ENCODE results near the gene ZNF621. TPM values are rescaled to one million over a fixed set of nuclear protein-coding genes. Genes with fewer than 3 reads are reported as not detected.
A peak's percentile ranks its signal among the peaks of the same experiment; 100 is the strongest.

ZNF621 gene
- total RNA-seq, 4 donors from 2014 or later: 5.7 to 8.4 (median 7.4) TPM

DNA sequence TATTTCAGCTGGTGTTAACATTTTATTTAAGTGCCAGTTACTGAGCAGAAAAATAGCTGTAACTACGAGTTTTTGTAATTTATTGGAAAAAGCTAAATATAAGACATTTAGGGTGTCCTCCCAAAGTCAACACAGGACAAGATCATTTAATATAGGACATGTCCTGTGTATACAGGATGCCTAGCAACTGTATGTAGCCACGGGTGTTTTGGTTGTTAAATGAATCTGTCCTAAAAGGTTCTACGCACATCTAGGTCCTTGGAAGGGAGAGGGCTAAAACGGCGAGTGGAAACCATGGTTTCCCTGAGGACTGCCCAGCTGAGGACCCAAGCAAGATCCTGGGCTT lies 565 bp upstream of the ZNF621 start:
- H3K9me3 ChIP-seq: no peaks in the 10 kb centered on the region
- intact Hi-C loops (cut with DNase I; ENCODE audit: low total_unique reads): loop anchor here (1.0 to 2.0 kb wide), 6 partner anchors 18 to 215 kb away; partner anchors contain the start of genes EIF1B, RPL14, ZNF619 and ZNF620
- DNase-seq (no peak), ATAC-seq (peak; percentile 23 to 29)
- H3K4me3 ChIP-seq: peak overlapping the region; percentile 67 to 96 (median 70)
- H3K27ac ChIP-seq: peak overlapping the region; percentile 87 to 90 (median 88)
- in situ Hi-C loops (cut with MboI; ENCODE audit: low sequenced_read_pairs in 4 of 4): loop anchor here in 2 of 4 donors (10.0 kb wide), 3 partner anchors 59 to 199 kb away; partner anchors contain the start of gene RPL14 (in 1 of the 2)
- no peaks in the 10 kb centered on the region for H3K27me3 ChIP-seq
- peaks cover 12 to 13% of the 10 kb centered on the region in 2 donors for H3K4me1 ChIP-seq
- peaks cover 0 to 27% of the 10 kb centered on the region in 2 donors for H3K36me3 ChIP-seq
- TF ChIP-seq, protein P1, sequence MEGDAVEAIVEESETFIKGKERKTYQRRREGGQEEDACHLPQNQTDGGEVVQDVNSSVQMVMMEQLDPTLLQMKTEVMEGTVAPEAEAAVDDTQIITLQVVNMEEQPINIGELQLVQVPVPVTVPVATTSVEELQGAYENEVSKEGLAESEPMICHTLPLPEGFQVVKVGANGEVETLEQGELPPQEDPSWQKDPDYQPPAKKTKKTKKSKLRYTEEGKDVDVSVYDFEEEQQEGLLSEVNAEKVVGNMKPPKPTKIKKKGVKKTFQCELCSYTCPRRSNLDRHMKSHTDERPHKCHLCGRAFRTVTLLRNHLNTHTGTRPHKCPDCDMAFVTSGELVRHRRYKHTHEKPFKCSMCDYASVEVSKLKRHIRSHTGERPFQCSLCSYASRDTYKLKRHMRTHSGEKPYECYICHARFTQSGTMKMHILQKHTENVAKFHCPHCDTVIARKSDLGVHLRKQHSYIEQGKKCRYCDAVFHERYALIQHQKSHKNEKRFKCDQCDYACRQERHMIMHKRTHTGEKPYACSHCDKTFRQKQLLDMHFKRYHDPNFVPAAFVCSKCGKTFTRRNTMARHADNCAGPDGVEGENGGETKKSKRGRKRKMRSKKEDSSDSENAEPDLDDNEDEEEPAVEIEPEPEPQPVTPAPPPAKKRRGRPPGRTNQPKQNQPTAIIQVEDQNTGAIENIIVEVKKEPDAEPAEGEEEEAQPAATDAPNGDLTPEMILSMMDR (IDR thresholded peaks at IDR 0.05 in 4 of 5, conservative IDR thresholded peaks at IDR 0.05 in 1 of 5): no peak
- TF ChIP-seq POLR2A (IDR thresholded peaks at IDR 0.05): no peak

DNA sequence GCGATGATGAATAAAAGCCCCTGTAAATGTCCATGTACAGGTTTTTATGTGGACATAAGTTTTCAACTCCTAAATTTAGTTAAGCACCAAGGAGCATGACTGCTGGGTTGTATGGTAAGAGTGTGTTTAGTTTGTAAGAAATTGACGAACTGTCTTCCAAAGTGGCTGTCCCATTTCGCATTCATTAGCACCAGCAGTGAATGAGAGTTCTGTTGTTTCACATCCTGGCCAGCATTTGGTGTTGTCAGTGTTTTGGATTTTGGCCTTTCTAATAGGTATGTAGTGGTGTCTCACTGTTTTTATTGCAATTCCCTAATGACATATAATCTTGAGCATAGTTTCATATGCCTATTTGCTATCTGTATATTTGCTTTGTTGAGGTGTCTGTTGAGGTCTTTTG lies 3.7 kb downstream of the ZNF621 start:
- no peak for DNase-seq
- no peak for TF ChIP-seq POLR2A (IDR thresholded peaks at IDR 0.05)
- TF ChIP-seq, protein P1 (IDR thresholded peaks at IDR 0.05 in 4 of 5, conservative IDR thresholded peaks at IDR 0.05 in 1 of 5): no peak
- peaks cover 12 to 13% of the 10 kb centered on the region in 2 donors for H3K4me1 ChIP-seq
- ATAC-seq: no peak
- H3K27ac ChIP-seq: no peak overlapping the region
- no peak overlapping the region for H3K4me3 ChIP-seq
- H3K36me3 ChIP-seq: peaks cover 3 to 70% of the 10 kb centered on the region in 2 donors
- no peaks in the 10 kb centered on the region for H3K27me3 ChIP-seq
- peaks cover 0 to 8% (median 0%) of the 10 kb centered on the region in 3 donors for H3K9me3 ChIP-seq
- in situ Hi-C loops (cut with MboI; ENCODE audit: low sequenced_read_pairs in 4 of 4): loop anchor here in 2 of 4 donors (10.0 kb wide), 3 partner anchors 64 to 204 kb away; partner anchors contain the start of gene RPL14 (in 1 of the 2)
- intact Hi-C loops (cut with DNase I; ENCODE audit: low total_unique reads): loop anchor here (5.0 kb wide), 1 partner anchor 694 kb away; no protein-coding TSS in a partner anchor

DNA sequence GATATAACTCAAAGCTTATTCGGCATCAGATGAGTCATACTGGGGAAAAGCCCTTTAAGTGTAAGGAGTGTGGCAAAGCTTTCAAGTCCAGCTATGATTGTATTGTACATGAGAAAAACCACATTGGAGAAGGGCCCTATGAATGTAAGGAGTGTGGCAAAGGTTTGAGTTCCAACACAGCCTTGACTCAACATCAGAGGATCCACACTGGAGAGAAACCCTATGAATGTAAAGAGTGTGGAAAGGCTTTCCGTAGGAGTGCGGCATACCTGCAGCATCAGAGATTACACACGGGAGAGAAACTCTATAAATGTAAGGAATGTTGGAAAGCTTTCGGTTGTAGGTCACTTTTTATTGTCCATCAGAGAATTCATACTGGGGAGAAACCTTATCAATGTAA lies 7.5 kb downstream of the ZNF621 start:
- DNase-seq (no peak), ATAC-seq (no peak)
- Histone ChIP-seq H3K36me3 (peaks cover 7 to 88% of the 10 kb centered on the region in 2 donors), H3K27ac (no peak overlapping the region), H3K4me3 (no peak overlapping the region), H3K4me1 (no peaks in the 10 kb centered on the region), H3K27me3 (no peaks in the 10 kb centered on the region), H3K9me3 (peaks cover 0 to 8% (median 0%) of the 10 kb centered on the region in 3 donors)
- TF ChIP-seq, protein P1 (IDR thresholded peaks at IDR 0.05 in 4 of 5, conservative IDR thresholded peaks at IDR 0.05 in 1 of 5): no peak
- TF ChIP-seq POLR2A (IDR thresholded peaks at IDR 0.05): no peak
- intact Hi-C loops (cut with DNase I; ENCODE audit: low total_unique reads): no loop called here
- in situ Hi-C loops (cut with MboI; ENCODE audit: low sequenced_read_pairs in 4 of 4): no loop called here

DNA sequence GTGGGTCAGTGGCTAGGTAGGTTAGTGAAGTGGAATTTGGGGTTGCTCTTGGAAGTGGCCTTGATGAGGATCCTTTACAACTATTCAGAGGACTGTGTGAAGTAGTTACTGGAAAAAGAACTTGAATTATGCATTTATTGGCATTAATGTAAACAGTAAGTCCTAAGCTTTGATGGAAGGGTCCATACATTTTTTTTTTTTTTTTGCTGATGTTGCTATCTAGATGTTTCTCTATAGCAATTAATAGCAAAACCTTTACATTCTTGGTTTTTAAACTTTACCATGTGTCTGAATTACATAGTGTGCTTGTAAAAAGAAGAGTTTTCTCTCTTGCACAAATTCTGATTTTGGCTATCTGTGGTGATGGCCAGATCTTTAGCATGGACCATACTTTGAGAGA lies 9.5 kb downstream of the ZNF621 start:
- in situ Hi-C loops (cut with MboI; ENCODE audit: low sequenced_read_pairs in 4 of 4): no loop called here
- ATAC-seq (no peak), DNase-seq (no peak)
- intact Hi-C loops (cut with DNase I; ENCODE audit: low total_unique reads): no loop called here
- H3K4me1 ChIP-seq: no peaks in the 10 kb centered on the region
- no peak overlapping the region for H3K27ac ChIP-seq
- no peaks in the 10 kb centered on the region for H3K27me3 ChIP-seq
- no peak overlapping the region for H3K4me3 ChIP-seq
- TF ChIP-seq, protein P1 (IDR thresholded peaks at IDR 0.05 in 4 of 5, conservative IDR thresholded peaks at IDR 0.05 in 1 of 5): no peak
- no peak for TF ChIP-seq POLR2A (IDR thresholded peaks at IDR 0.05)
- peaks cover 7 to 86% of the 10 kb centered on the region in 2 donors for H3K36me3 ChIP-seq
- peaks cover 0 to 8% (median 0%) of the 10 kb centered on the region in 3 donors for H3K9me3 ChIP-seq

DNA sequence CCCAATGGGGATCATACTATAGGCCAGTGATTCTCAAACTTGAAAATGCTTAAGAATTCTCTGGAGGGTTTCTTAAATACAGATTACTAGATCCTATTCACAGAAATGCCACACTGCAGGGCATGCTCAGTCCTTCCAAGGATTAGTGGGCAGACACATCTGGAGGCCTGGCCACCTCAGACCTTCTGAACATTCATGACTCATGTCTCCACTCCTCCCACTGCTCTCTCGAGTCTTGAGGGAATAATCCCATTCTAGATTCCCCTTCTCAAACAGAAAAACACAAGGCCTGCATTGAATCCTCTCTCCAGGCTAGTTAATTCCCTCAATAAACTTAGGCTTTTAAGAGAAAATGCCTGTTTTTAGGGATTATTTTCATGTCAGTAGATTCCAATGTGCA lies 22.1 kb downstream of the ZNF621 start:
- no peaks in the 10 kb centered on the region for H3K9me3 ChIP-seq
- in situ Hi-C loops (cut with MboI; ENCODE audit: low sequenced_read_pairs in 4 of 4): no loop called here
- no peak for ATAC-seq

More for the DNA sequence above, 22.1 kb downstream of the ZNF621 start:
- Histone ChIP-seq H3K27me3 (no peaks in the 10 kb centered on the region), H3K4me3 (no peak overlapping the region), H3K27ac (no peak overlapping the region), H3K36me3 (peaks cover 0 to 5% of the 10 kb centered on the region in 2 donors), H3K4me1 (no peaks in the 10 kb centered on the region)
- intact Hi-C loops (cut with DNase I; ENCODE audit: low total_unique reads): no loop called here
- no peak for DNase-seq
- TF ChIP-seq, protein P1 (IDR thresholded peaks at IDR 0.05 in 4 of 5, conservative IDR thresholded peaks at IDR 0.05 in 1 of 5): no peak
- TF ChIP-seq POLR2A (IDR thresholded peaks at IDR 0.05): no peak
